ENCODE measurements around the gene TMEM178A. TPM values are rescaled to one million over a fixed set of nuclear protein-coding genes. Genes with fewer than 3 reads are reported as not detected.
"Not testable (repeated sequence)": the region's sequence is repeated elsewhere in the genome, so short reads cannot be mapped to it uniquely, and the experiment has no call there.

TMEM178A gene
- total RNA-seq, 1 donor from 2014 or later = 0.40 TPM

GRCh38 chr2:39648580-39648979 is 17.1 kb upstream of the TMEM178A start:
- ATAC-seq = peak; percentile 48

DNA sequence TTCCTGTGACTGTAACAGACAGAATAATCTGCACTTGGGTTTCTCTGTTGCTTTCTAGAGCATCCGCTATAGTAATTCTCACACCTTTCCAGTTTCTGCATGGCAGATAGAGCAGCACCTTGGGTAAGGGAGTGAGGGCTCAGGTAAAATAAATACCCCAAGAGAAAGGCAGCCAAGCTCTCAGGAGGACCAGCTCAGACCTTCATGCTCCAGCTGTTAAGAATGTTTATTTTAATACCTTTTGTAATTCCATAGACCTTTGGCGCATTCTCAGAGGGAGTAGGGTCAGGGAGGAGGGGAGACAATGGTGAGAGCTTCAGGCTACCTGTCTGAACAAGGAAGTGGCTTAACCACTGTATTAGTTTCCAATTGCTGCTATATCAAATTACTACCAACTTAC is 16.2 kb upstream of the TMEM178A start:
- ATAC-seq = no peak

GRCh38 chr2:39650468-39650867 is 15.2 kb upstream of the TMEM178A start:
- no peak for ATAC-seq

DNA sequence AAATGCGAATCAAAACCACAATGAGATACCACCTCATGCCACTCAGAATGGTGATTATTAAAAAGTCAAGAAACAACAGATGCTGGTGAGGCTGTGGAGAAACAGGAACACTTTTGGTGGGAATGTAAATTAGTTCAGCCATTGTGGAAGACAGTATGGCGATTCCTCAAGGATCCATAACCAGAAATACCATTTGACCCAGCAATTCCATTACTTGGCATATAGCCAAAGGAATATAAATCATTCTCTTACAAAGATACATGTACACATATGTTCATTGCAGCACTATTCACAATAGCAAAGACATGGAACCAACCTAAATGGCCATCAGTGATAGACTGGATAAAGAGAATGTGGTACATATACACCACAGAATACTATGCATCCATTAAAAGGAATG is 9.5 kb upstream of the TMEM178A start:
- ATAC-seq = not testable (repeated sequence)

DNA sequence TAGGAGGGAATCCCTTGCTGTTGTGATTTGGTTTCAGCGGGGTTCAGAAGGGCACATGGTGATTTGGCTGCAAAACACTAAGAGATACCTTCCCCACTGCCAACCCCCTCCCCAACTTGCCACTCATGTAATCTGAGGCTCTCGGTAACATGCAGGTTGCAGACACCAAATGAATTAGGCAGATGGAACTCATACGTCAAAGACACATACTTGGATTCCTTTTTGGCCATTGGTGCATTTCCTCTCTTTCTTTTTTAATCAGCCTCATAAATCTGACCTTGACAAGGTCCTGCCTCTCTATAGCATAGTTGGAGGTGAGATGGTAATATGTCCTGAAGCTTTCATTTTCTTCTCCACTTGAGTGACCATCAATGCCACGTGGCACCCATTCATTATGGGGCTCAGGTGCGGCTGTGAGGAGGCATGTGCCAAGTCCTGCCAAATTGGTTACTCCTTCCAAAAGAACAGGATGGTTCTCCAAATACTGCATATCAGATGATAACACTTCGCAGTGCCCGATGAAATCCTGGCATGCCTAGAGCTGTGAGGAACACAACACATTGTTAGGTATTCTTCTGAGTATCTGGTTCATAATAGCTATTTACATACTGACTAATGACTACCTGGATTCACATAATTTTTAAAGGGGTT is 8.3 kb upstream of the TMEM178A start:
- no peak for ATAC-seq

GRCh38 chr2:39658371-39658770 is 7.3 kb upstream of the TMEM178A start:
- ATAC-seq = no peak

DNA sequence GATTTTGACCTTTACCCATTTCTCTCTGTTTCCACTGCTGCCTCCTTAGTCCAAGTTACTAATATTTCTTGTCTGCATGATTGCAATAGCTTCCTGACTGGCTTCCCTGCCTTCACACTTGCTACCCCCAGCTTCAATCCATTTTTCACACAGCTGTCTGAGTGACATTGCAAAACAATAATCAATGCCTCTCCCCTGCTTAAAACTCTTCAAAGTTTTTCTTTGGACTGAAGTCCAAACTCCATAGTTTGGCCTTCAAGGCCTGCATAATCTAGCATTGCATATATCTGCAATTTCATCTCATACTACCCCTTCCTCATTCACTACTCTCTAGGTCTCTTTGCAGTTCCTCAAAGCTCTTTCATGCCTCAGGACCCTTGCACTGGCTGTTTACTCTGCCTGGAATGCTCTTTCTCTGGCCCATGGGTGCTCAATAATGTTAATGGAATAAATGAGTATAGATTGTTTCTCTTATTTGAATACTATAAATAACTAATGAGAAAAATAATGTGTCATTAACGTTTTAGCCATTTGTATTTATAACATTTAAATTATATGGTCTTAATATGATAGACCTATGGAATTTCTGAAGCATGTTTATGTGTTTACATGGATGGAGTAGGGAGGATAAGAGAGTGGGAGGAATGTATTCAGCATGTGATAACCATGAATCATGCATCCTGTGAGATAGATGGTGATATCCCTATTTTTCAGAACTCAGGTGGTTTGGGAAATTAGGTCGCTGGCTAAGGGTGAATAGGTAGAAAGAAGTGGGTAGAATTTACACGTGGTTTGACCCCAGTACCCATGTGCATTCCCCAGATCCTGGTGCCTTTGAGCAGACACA is 5.7 kb upstream of the TMEM178A start:
- no peak for ATAC-seq

- no peak for ATAC-seq
Observed at GRCh38 chr2:39660612-39661236, 5.0 kb upstream of the TMEM178A start.

DNA sequence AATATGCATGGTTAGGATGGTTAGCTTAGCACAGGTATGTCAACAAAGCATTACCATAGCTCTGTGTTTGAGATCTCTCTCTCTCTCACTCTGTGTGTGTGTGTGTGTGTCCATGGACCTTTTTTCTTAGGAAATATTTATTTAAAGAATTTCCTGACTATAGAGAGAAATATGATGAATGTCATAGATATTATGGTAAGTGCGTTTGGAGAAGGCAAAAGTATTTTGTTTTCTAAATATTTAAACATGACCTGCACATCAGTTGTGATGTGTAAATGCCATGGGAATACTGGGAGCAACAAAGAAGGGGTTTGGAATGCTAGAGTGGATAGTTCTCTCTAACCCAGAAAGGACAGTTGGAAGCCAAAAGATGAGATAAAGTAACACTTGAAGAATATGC is 3.9 kb upstream of the TMEM178A start:
- no peak for ATAC-seq

DNA sequence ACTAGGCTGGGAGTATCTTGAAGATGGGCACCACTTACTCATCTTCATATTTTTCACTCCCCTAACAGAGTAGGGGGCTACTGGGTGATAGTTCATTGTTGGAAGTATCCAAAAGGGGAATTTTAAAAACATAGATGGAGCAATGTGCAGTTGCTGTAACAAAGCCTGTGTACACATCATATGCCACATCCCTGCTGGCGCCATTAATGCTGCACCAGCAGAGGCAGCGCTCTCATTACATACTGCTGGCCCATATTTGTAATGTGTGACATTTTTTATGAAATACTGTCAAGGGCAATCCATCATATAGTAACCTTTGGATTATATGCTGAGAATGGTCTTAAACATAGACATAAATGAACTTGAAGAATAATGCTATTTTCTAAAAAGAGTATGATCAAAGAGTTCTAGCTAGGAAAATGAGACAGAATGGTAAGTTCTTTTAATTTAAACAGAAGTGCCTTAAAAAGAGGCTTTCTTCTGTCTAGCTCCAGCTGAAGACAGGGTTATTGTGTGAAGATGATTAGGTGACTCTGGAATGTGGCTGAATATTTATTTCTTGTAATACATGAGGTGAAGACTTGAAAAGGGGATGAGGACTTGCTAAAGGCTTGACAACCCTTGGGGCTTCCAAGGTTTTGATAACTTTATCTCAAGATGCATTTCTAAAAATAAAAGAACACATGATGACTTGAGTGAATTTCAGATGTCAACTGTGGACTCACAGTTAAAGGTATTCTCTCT is 2.4 kb upstream of the TMEM178A start:
- ATAC-seq = no peak

GRCh38 chr2:39664232-39664887 is 1.4 kb upstream of the TMEM178A start:
- ATAC-seq = no peak

- no peak for ATAC-seq
Observed at GRCh38 chr2:39664888-39665591, 677 bp upstream of the TMEM178A start.

DNA sequence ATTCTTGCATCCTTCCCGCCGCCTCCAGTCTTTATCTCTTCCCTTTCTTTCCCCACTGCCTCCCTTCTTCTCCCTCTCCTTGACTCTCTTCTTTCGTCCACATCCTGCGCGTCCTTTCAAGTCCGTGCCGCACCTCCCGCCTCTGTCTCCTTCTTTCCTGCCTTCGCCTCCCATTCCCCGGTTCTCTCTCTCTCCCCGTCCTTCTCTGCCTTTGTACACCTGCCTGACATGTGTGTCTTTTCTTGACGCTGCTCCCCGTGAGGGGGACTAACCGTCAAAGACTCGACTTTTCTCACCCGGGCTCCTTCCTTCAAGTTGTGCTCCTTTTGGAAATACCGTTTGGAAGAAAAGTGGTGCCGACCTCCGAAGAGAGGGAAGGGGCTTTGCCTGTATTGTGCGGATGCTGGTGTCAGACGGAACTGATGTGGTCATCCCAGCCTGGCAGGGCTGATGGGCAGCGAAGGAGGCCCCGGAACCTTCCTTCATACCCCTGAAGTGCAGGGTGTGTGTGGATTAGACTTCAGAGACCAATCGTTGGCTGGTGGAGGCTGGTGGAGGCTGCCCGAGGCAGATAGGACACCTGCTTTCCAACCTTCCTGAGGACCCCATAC is 879 bp downstream of the TMEM178A start:
- ATAC-seq = no peak

DNA sequence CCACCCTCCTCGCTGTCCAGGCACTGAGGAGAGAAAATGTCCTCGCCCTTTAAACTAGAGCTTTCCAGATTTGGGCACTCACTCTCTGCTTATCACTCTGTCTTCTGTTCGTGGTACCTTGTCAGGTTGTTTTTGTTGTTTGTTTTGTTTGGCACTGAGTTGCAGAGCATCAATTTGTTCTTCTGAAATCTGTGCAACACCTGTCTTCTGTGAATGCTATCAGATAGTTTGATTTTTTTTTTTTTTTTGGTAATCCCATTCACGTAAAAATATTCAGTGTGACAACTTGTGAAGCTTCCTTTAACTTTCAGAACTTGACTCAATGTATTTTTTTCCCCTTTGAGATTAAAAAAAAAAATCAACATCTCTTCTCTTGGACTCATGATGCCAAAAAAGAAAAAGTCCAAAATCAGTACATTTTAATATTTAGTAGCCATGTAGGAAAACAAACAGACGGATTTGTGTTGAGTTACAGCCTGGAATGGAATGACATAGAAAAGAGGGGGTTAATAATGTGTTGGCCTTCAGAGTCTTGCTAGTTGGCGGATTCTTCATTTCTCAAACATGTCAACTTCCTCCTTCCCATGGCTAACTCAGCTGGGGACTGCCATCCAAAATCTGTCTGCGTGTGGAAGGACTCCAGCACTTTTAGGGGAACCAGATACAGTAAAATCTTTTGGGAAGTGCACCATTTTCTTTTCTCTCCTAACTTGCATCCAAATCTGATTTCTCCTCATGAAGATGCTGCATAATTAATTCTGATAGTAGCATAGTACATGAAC is 1.6 kb downstream of the TMEM178A start:
- ATAC-seq = no peak

- no peak for ATAC-seq
Observed at GRCh38 chr2:39667886-39668276, 2.2 kb downstream of the TMEM178A start.

GRCh38 chr2:39668576-39669080 is 2.9 kb downstream of the TMEM178A start:
- no peak for ATAC-seq

DNA sequence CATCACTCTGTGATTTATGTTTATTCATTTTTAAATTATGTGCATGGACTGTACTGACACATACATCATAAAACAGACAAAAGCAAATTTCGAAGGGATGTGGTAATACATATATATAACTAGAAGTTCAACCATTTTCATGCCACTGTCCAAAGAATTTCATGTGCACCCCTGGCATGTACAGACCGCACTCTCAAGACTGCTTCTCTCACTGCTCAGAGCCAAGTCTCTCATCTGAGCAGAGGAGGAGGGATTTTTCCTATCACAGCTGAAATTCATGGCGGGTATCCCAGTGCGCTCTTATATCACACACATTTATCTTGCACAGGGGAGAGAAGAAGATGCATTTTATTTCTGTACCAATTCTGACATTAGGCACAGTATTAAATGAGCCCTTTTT is 5.9 kb downstream of the TMEM178A start:
- ATAC-seq = no peak

DNA sequence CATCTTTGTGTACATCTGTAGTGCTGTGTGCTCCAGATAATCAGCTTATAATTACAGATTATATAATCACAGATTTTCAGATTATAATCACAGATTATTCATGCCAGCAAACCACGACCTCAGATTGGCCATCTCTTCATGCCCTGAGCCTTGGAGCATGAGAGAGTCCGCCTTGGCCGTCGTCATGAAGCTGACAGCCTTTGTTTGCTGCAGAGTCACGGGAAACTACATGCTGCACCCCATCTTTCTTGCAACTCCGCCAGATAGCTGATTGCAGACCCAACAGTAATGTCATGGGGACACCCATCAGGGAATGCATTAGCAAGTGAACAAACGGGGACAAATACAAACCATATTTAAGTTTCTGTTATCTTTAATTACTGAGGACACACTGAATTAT is 7.3 kb downstream of the TMEM178A start:
- ATAC-seq = no peak

- no peak for ATAC-seq
Observed at GRCh38 chr2:39676342-39676741, 10.6 kb downstream of the TMEM178A start.

GRCh38 chr2:39678170-39678569 is 12.5 kb downstream of the TMEM178A start:
- no peak for ATAC-seq
